Measurements from ENCODE around the gene MME. TPM values are rescaled to one million over a fixed set of nuclear protein-coding genes. Genes with fewer than 3 reads are reported as not detected.
"Not testable (repeated sequence)": the region's sequence is repeated elsewhere in the genome, so short reads cannot be mapped to it uniquely, and the experiment has no call there.

The MME gene
- total RNA-seq, 1 donor from 2014 or later: 31.7 TPM

GRCh38 chr3:155129396-155129795, 49.3 kb downstream of the MME start:
- TF ChIP-seq, protein P1, sequence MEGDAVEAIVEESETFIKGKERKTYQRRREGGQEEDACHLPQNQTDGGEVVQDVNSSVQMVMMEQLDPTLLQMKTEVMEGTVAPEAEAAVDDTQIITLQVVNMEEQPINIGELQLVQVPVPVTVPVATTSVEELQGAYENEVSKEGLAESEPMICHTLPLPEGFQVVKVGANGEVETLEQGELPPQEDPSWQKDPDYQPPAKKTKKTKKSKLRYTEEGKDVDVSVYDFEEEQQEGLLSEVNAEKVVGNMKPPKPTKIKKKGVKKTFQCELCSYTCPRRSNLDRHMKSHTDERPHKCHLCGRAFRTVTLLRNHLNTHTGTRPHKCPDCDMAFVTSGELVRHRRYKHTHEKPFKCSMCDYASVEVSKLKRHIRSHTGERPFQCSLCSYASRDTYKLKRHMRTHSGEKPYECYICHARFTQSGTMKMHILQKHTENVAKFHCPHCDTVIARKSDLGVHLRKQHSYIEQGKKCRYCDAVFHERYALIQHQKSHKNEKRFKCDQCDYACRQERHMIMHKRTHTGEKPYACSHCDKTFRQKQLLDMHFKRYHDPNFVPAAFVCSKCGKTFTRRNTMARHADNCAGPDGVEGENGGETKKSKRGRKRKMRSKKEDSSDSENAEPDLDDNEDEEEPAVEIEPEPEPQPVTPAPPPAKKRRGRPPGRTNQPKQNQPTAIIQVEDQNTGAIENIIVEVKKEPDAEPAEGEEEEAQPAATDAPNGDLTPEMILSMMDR (IDR thresholded peaks at IDR 0.05; ENCODE audit: unreplicated experiment): no peak
- Mint-ChIP-seq H3K9me3 (peaks cover 4% of the 10 kb centered on the region), H3K27ac (peak overlapping the region; percentile 16), H3K27me3 (ENCODE audit: low read depth) (no peaks in the 10 kb centered on the region), H3K36me3 (no peaks in the 10 kb centered on the region), H3K4me1 (peaks cover 39% of the 10 kb centered on the region), H3K4me3 (no peak overlapping the region)
- no peak for DNase-seq (ENCODE audit: low spot score in 2 of 2, unreplicated experiment in 2 of 2)

DNA sequence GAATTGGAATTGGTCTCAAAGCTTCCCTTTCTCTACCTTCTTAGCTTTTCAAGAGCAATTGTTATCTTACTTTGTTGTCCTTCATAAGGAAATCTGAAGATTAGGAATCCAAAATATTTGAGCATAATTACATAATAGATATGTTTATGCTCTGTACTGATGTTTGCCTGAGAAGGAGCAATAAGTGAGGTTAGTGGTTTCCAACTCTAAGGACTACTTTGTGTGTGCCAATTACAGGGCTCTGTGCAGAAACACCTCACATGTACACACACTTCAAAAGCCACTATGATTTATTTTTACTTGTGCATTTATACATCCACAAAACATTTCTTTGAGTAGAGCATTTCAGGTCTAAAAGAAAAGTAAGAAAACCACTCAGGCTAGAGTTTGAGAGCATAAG, 49.9 kb downstream of the MME start:
- DNase-seq (ENCODE audit: low spot score in 2 of 2, unreplicated experiment in 2 of 2): no peak
- Mint-ChIP-seq H3K27me3 (ENCODE audit: low read depth) (no peaks in the 10 kb centered on the region), H3K9me3 (peaks cover 10% of the 10 kb centered on the region), H3K4me1 (peaks cover 39% of the 10 kb centered on the region), H3K27ac (peak overlapping the region; percentile 57), H3K4me3 (no peak overlapping the region), H3K36me3 (peaks cover 3% of the 10 kb centered on the region)
- TF ChIP-seq, protein P1 (IDR thresholded peaks at IDR 0.05; ENCODE audit: unreplicated experiment): no peak

- Mint-ChIP-seq H3K27me3 (ENCODE audit: low read depth) (no peaks in the 10 kb centered on the region), H3K4me3 (no peak overlapping the region), H3K27ac (peak overlapping the region; percentile 43), H3K4me1 (peaks cover 39% of the 10 kb centered on the region), H3K9me3 (peaks cover 15% of the 10 kb centered on the region), H3K36me3 (peaks cover 3% of the 10 kb centered on the region)
- no peak for DNase-seq (ENCODE audit: low spot score in 2 of 2, unreplicated experiment in 2 of 2)
- TF ChIP-seq, protein P1 (IDR thresholded peaks at IDR 0.05; ENCODE audit: unreplicated experiment): no peak
These were observed 51.0 kb downstream of the MME start for GRCh38 chr3:155131104-155131503.

DNA sequence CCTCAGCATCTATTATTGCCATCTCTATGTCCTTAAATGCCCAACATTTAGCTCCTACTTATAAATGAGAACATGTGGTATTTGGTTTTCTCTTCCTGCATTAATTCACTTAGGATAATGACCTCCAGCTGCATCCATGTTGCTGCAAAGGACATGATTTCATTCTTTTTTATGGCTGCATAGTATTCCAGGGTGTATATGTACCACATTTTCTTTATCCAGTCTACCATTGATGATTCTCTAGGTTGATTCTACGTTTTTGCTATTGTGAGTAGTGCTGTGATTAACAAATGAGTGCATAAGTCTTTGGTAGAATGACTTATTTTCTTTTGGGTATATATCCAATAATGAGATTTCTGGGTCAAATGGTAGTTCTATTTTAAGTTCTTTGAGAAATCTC, 54.2 kb downstream of the MME start:
- not testable (repeated sequence) for H3K4me3 Mint-ChIP-seq; H3K27me3 Mint-ChIP-seq (ENCODE audit: low read depth); DNase-seq (ENCODE audit: low spot score in 2 of 2, unreplicated experiment in 2 of 2); H3K27ac Mint-ChIP-seq; H3K36me3 Mint-ChIP-seq
- H3K9me3 Mint-ChIP-seq: peaks cover 15% of the 10 kb centered on the region
- peaks cover 33% of the 10 kb centered on the region for H3K4me1 Mint-ChIP-seq

- peaks cover 15% of the 10 kb centered on the region for H3K9me3 Mint-ChIP-seq
- TF ChIP-seq, protein P1 (IDR thresholded peaks at IDR 0.05; ENCODE audit: unreplicated experiment): no peak
- no peaks in the 10 kb centered on the region for H3K27me3 Mint-ChIP-seq (ENCODE audit: low read depth)
- H3K36me3 Mint-ChIP-seq: peaks cover 3% of the 10 kb centered on the region
- no peak overlapping the region for H3K27ac Mint-ChIP-seq
- no peak overlapping the region for H3K4me3 Mint-ChIP-seq
- H3K4me1 Mint-ChIP-seq: peaks cover 28% of the 10 kb centered on the region
- DNase-seq (ENCODE audit: low spot score in 2 of 2, unreplicated experiment in 2 of 2): no peak
These were observed 54.9 kb downstream of the MME start for GRCh38 chr3:155135003-155135402.

DNA sequence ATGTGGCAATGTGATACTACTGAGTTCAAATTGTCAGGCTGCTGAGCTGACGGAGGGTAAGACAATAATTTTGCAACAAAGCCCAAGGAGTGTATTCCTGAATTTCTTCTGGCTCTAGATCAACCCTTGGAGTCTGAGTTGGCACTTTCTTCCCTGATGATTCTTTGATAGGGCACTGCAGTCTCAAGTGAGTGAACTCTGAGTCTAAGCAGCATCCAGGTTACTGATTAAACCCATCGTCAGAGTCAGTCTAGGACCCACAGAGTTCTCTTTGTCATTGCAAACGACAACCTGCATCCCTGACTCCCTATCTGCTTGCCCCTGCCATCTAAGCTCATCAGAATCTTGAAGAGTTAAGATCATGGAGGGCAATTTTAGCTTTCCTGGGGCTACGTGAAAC, 58.6 kb downstream of the MME start:
- H3K27ac Mint-ChIP-seq: no peak overlapping the region
- TF ChIP-seq, protein P1 (IDR thresholded peaks at IDR 0.05; ENCODE audit: unreplicated experiment): no peak

More for the DNA sequence above, 58.6 kb downstream of the MME start:
- Mint-ChIP-seq H3K36me3 (peaks cover 3% of the 10 kb centered on the region), H3K4me3 (no peak overlapping the region), H3K27me3 (ENCODE audit: low read depth) (no peaks in the 10 kb centered on the region), H3K9me3 (peaks cover 15% of the 10 kb centered on the region), H3K4me1 (peaks cover 8% of the 10 kb centered on the region)
- DNase-seq (ENCODE audit: low spot score in 2 of 2, unreplicated experiment in 2 of 2): no peak
